ENCODE measurements around the gene PCDHB1. TPM values are rescaled to one million over a fixed set of nuclear protein-coding genes. Genes with fewer than 3 reads are reported as not detected.

The PCDHB1 gene
- total RNA-seq, 1 experiment from 2014 or later = 0.06 TPM

DNA sequence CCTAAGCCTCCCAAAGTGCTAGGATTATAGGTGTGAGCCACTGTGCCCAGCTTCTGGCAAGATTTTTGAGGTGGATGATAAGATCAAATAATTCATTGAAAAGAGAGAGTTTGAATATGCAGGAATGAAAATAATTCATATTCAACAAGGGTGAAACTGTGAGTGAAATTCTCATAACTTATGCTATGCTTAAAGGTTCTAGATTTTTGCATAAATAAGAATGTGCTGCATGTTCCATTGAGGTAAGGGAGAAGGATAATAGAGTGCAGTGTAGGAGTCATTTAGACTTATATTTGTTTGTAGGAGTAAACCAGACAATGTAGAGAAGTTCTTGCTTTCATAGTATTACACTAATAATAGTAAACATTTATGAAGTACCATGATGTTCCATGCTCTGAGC lies 31.1 kb downstream of the PCDHB1 start:
- intact Hi-C loops (cut with micrococcal nuclease; ENCODE audit: unreplicated experiment) = no loop called here
- POLR2A ChIA-PET (ENCODE audit: low non-redundant PET) = no interaction called here

DNA sequence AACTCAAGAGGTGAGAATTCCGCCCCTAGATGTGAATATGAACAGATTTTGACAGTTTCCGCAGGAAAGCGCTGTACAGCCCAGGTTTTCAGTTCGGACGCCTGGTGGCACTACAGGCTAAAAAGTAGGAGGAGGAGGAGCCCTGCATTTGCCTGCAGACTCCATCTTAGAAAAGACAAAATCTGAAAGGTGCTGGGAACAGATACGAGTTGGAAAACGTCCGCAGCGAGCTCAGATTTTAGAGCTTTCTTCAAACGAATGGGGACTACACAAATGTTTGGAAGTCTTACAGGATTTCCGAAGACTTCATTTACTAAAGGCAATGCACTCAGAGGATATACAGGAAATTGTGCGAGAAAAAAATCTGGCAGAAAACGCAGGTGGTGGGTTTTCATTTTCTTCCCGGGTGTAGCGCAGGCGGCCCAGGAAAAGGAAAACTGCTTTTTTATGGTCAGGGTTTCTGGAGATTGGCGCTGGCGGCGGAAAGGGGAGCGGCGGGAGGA lies 33.4 kb downstream of the PCDHB1 start:
- peak; percentile 91 for DNase-seq (ENCODE audit: low spot score)
- H3K27me3 ChIP-seq (replicated peaks; ENCODE audit: insufficient read depth, low read depth, low read length, poor library complexity) = no peaks in the 10 kb centered on the region
- H3K9me3 ChIP-seq (ENCODE audit: low read depth, low read length, poor library complexity, severe bottlenecking) = no peaks in the 10 kb centered on the region
- TF ChIP-seq EZH2 (IDR thresholded peaks at IDR 0.05; ENCODE audit: borderline replicate concordance, low read depth, low read length, poor library complexity, severe bottlenecking) = no peak
- peak; percentile 85 for TF ChIP-seq CTCF (conservative IDR thresholded peaks at IDR 0.05; ENCODE audit: low read depth, low read length)
- CTCF ChIA-PET = interaction anchor here (1.0 to 1.6 kb wide), 4 partner anchors 10 to 479 kb away, joined by 3 to 8 read pairs (median 6); partner anchors contain the start of genes PCDHB2 and PCDHB5
- H3K27ac ChIP-seq (ENCODE audit: low read depth, low read length, poor library complexity, severe bottlenecking) = peak overlapping the region; percentile 86
- peaks cover 11% of the 10 kb centered on the region for H3K4me1 ChIP-seq (ENCODE audit: insufficient read depth, low read length, poor library complexity, severe bottlenecking)
- BruUV-seq (replicated peaks) = no TSS peak
- intact Hi-C loops (cut with micrococcal nuclease; ENCODE audit: unreplicated experiment) = loop anchor here (1.0 kb wide), 1 partner anchor 477 kb away; no protein-coding TSS in a partner anchor
- POLR2A ChIA-PET (ENCODE audit: low non-redundant PET) = no interaction called here
- H3K36me3 ChIP-seq (ENCODE audit: insufficient read depth, low read length, poor library complexity, severe bottlenecking) = no peaks in the 10 kb centered on the region
- peak overlapping the region; percentile 55 for H3K4me3 ChIP-seq (ENCODE audit: low read depth, low read length, poor library complexity, severe bottlenecking)

More for the DNA sequence above, 31.1 kb downstream of the PCDHB1 start:
- Histone ChIP-seq H3K4me3 (ENCODE audit: low read depth, low read length, poor library complexity, severe bottlenecking) (no peak overlapping the region), H3K36me3 (ENCODE audit: insufficient read depth, low read length, poor library complexity, severe bottlenecking) (no peaks in the 10 kb centered on the region), H3K9me3 (ENCODE audit: low read depth, low read length, poor library complexity, severe bottlenecking) (no peaks in the 10 kb centered on the region), H3K27me3 (replicated peaks; ENCODE audit: insufficient read depth, low read depth, low read length, poor library complexity) (no peaks in the 10 kb centered on the region), H3K4me1 (ENCODE audit: insufficient read depth, low read length, poor library complexity, severe bottlenecking) (peaks cover 11% of the 10 kb centered on the region), H3K27ac (ENCODE audit: low read depth, low read length, poor library complexity, severe bottlenecking) (no peak overlapping the region)
- CTCF ChIA-PET = no interaction called here
- no TSS peak for BruUV-seq (replicated peaks)
- no peak for TF ChIP-seq EZH2 (IDR thresholded peaks at IDR 0.05; ENCODE audit: borderline replicate concordance, low read depth, low read length, poor library complexity, severe bottlenecking)
- TF ChIP-seq CTCF (conservative IDR thresholded peaks at IDR 0.05; ENCODE audit: low read depth, low read length) = no peak
- DNase-seq (ENCODE audit: low spot score) = no peak

GRCh38 chr5:141094481-141095262 lies 43.5 kb downstream of the PCDHB1 start, which contains the start of gene PCDHB2:
PCDHB2 (plus strand) TSS chr5:141094615; CDS start chr5:141094791, 176 bp downstream.
- peaks cover 9% of the 10 kb centered on the region for H3K36me3 ChIP-seq (ENCODE audit: insufficient read depth, low read length, poor library complexity, severe bottlenecking)
- peaks cover 30% of the 10 kb centered on the region for H3K9me3 ChIP-seq (ENCODE audit: low read depth, low read length, poor library complexity, severe bottlenecking)
- H3K27me3 ChIP-seq (replicated peaks; ENCODE audit: insufficient read depth, low read depth, low read length, poor library complexity) = no peaks in the 10 kb centered on the region
- TSS peak; percentile 64 for BruUV-seq (replicated peaks)
- CTCF ChIA-PET = interaction anchor here (0.5 to 1.5 kb wide), 15 partner anchors 9 to 496 kb away, joined by 3 to 12 read pairs (median 4); partner anchors contain the start of genes PCDHB1, PCDHB14, PCDHB16 and PCDHB5
- TF ChIP-seq CTCF (conservative IDR thresholded peaks at IDR 0.05; ENCODE audit: low read depth, low read length) (peak; percentile 87), EZH2 (IDR thresholded peaks at IDR 0.05; ENCODE audit: borderline replicate concordance, low read depth, low read length, poor library complexity, severe bottlenecking) (no peak)
- H3K4me3 ChIP-seq (ENCODE audit: low read depth, low read length, poor library complexity, severe bottlenecking) = peak within 1 kb of the TSS; percentile 73
- peak within 1 kb of the TSS; percentile 85 for H3K27ac ChIP-seq (ENCODE audit: low read depth, low read length, poor library complexity, severe bottlenecking)
- peaks cover 4% of the 10 kb centered on the region for H3K4me1 ChIP-seq (ENCODE audit: insufficient read depth, low read length, poor library complexity, severe bottlenecking)
- DNase-seq (ENCODE audit: low spot score) = peak; percentile 94
- intact Hi-C loops (cut with micrococcal nuclease; ENCODE audit: unreplicated experiment) = loop anchor here (5.0 kb wide), 1 partner anchor 88 kb away; the partner anchor contains the start of gene PCDHB16
- POLR2A ChIA-PET (ENCODE audit: low non-redundant PET) = interaction anchor here (0.6 to 1.2 kb wide), 3 partner anchors 67 to 507 kb away, joined by 3 to 4 read pairs (median 3); no protein-coding TSS in a partner anchor

Measured in A673 (cell line).